HG03378 (cell line): ENCODE data around the gene OTOF.

ENCODE experiments used
- ATAC-seq: cut with Tn5 transposase; IDR thresholded peaks from one replicate; pipeline ENCODE4 v1.9.1; 2021; ENCODE audit warnings: mild to moderate bottlenecking, moderate library complexity; ENCODE audit not compliant: unreplicated experiment

The OTOF gene

DNA sequence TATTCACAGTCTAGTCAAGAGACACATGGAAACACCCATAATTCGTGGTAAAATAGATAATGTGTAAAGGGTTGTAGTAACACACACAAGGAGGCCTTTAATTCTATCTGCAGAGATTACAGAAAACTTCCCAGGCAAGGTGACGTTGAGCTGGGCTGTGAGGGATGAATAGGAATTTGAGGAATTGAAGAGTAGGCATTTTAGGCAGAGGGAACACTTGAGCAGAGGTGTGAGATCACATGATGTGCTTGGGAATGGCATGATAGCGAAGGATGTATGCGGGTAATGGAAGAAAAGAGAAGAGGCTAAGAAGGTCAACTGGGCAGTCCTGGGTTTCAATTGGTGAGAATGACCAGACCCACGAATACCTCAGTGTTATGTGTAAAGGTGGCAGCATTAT is 56.0 kb downstream of the OTOF start:
- ATAC-seq, result no peak

DNA sequence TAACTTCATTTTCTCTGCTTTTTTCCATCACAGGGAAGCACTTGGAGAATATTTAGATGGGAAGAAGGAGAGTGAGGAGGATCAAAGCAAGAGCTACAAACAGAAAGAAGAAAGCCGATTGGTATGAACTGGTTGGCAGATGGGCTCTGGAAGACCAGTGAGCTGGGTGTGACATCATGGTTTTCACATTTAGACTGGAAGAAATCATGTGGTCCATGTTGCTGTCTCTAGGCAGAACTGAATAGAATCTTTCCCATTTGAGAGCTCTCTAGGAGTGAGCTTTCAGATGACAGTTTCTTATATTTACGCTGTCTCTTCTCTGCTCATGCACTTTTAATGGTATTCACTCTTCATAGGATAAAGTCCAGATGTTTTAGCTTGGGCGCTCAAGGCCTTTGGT is 63.6 kb downstream of the OTOF start:
- no peak for ATAC-seq

DNA sequence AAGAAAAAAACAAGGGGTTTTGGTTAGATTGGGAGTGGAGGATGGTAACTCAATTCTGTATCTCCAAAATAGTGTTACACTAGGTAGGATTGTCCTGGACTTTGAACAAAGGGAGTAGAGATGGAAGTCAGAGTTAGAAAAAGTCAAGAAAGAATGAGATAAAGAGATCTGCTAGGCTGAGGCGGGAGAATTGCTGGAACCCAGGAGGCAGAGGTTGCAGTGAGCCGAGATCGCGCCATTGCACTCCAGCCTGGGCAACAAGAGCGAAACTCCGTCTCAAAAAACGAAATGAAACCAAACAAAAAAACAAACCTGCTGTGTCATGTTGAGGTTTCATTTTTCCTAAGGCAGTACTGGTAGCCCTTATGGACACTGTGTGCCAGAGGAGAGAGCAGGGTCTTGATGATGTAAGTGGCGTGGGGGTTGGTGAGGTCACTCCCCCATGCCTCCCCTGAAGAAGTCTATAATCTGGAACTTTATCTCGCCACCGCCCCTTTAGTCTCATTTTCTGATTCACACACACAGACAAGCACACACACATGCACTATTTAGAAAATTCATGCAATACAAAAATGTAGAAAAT is 65.7 kb downstream of the OTOF start:
- no peak for ATAC-seq

DNA sequence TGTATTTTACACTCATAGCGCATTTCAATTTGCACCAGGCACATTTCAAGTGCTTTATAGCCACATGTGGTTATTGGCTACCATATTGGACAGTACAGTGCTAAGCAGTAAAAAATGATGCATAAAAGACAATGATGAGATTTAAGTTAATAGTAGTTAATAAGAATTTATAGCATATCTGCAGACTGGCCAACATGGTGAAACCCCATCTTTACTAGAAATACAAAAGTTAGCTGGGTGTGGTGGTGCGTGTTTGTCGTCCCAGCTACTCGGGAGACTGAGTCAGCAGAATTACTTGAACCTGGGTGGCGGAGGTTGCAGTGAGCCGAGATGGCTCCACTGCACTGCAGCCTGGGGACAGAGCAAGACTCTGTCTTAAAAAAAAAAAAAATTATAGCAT is 66.5 kb downstream of the OTOF start:
- no peak for ATAC-seq

DNA sequence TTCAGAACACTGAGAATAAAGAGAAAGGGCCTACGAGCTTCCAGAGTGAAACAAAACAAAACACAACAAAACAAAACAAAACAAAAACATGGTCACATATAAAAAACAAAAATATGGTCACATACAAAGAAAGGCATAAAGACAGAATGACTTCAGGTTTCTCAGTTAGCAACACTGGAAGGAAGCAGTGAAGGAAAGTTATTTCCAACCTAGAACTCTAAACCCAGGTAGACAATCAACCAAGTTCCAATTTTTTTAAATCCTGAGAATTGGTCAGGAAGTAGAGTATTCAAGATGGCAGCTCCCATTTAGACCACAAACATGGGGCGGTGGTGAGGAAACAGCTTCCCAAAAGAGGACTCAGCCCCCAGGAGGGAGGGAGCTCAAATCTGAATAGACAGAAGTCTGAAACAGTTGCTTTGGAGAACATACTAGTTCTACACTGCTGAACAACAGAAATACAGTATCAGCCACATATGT is 67.1 kb downstream of the OTOF start:
- ATAC-seq, result no peak

DNA sequence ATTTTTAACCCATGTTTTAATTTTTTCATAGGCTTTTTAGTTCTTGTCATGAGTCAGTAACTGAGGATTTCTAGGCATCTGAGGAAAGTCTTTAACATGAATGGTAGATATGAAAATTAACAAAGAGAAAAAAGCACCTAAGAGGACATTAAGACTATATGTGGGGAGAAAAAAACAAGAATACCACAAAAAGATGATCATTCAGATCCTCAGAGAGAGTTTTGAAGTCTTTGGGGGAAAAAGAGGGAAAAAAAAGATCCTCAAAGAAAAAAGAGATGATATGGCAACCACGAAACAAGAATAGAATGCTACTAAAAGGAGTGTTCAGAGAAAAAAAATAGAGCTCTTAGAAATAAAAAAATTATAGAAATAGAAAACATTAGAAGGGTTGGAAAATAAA is 68.1 kb downstream of the OTOF start:
- ATAC-seq, result no peak

DNA sequence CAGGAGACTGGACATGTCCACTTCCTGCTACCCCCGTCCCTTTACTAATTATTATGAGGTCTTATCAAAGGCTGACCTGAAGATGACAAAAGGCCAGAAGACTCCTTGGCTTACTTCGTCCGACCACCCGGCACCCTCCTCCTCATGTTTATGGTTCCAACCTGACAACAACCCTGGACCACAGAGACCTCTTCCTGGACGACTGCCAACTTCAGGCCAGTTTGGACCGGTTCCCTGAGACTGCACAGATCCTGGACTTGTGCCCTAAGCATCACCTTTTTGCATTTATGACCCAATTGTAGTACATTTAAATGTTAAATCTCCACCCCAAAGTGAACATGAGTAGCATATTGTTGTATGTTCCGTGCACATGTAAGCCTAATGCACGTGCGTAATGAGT is 70.4 kb downstream of the OTOF start:
- no peak for ATAC-seq
